ENCODE measurements around the gene CFAP410.

CFAP410 gene

GRCh38 chr21:44378646-44379514, 39.7 kb upstream of the CFAP410 start:
- no peaks in the 10 kb centered on the region for H3K27me3 ChIP-seq (ENCODE audit: insufficient read depth, poor library complexity, severe bottlenecking)
- no peak overlapping the region for H3K27ac ChIP-seq (replicated peaks)
- TF ChIP-seq REST (IDR thresholded peaks at IDR 0.05; ENCODE audit: insufficient replicate concordance, low read depth) (no peak), CTCF (IDR thresholded peaks at IDR 0.05; ENCODE audit: insufficient read depth, low read length) (no peak), GABPA (IDR thresholded peaks at IDR 0.05; ENCODE audit: low read depth) (no peak), SPI1 (IDR thresholded peaks at IDR 0.05; ENCODE audit: borderline replicate concordance, low read depth) (no peak), POLR2AphosphoS5 (IDR thresholded peaks at IDR 0.05; ENCODE audit: low read depth) (no peak)

GRCh38 chr21:44377922-44378645, 38.9 kb upstream of the CFAP410 start:
- H3K27me3 ChIP-seq (ENCODE audit: insufficient read depth, poor library complexity, severe bottlenecking) = no peaks in the 10 kb centered on the region
- H3K4me3 ChIP-seq (replicated peaks; ENCODE audit: insufficient read depth, low read length) = no peak overlapping the region
- TF ChIP-seq GABPA (IDR thresholded peaks at IDR 0.05; ENCODE audit: low read depth) (no peak), REST (IDR thresholded peaks at IDR 0.05; ENCODE audit: insufficient replicate concordance, low read depth) (no peak), CTCF (IDR thresholded peaks at IDR 0.05; ENCODE audit: insufficient read depth, low read length) (no peak)
- no peak for DNase-seq (ENCODE audit: low read depth in 1 of 2, low spot score in 1 of 2)
- no peak overlapping the region for H3K27ac ChIP-seq (replicated peaks)

More at GRCh38 chr21:44378646-44379514, 39.7 kb upstream of the CFAP410 start:
- no peak overlapping the region for H3K4me3 ChIP-seq (replicated peaks; ENCODE audit: insufficient read depth, low read length)
- DNase-seq (ENCODE audit: low read depth in 1 of 2, low spot score in 1 of 2) = no peak

- DNase-seq (ENCODE audit: low read depth in 1 of 2, low spot score in 1 of 2) = no peak
- Histone ChIP-seq H3K27me3 (ENCODE audit: insufficient read depth, poor library complexity, severe bottlenecking) (no peaks in the 10 kb centered on the region), H3K27ac (replicated peaks) (no peak overlapping the region), H3K4me3 (replicated peaks; ENCODE audit: insufficient read depth, low read length) (no peak overlapping the region)
- no peak for TF ChIP-seq SPI1 (IDR thresholded peaks at IDR 0.05; ENCODE audit: borderline replicate concordance, low read depth)
- TF ChIP-seq CTCF (IDR thresholded peaks at IDR 0.05; ENCODE audit: insufficient read depth, low read length) = no peak
- no peak for TF ChIP-seq POLR2AphosphoS5 (IDR thresholded peaks at IDR 0.05; ENCODE audit: low read depth)
- TF ChIP-seq GABPA (IDR thresholded peaks at IDR 0.05; ENCODE audit: low read depth) = no peak
- TF ChIP-seq REST (IDR thresholded peaks at IDR 0.05; ENCODE audit: insufficient replicate concordance, low read depth) = no peak
Observed at GRCh38 chr21:44377201-44377921, 38.2 kb upstream of the CFAP410 start.

Measured in HL-60 (cell line).